DND-41 (cell line): ENCODE data around the gene PI4K2A.

Experiments used
- ATAC-seq: fragments of 200-7000 bp; cut with Tn5 transposase; 3 replicates; pipeline ENCODE4 v1.9.1; 2021; ENCODE audit warnings: low read depth; ENCODE audit not compliant: insufficient read depth
- DNase-seq: peaks from one replicate; pipeline ENCODE4 v3.0.0-alpha.2; 2020
- H2AFZ ChIP-seq: 2 replicates; pipeline ENCODE4 v1.6.0; 2012; ENCODE audit warnings: low read depth, low read length
- H3K27ac ChIP-seq: 2 replicates; pipeline ENCODE4 v1.5.1; 2012; ENCODE audit warnings: low read length, inconsistent platforms
- H3K27me3 ChIP-seq: fragments of 200-600 bp; sonication (generic); 2 replicates; pipeline ENCODE4 v1.6.0; 2012; ENCODE audit warnings: low read length, mild to moderate bottlenecking, inconsistent platforms; ENCODE audit not compliant: insufficient read depth, poor library complexity
- H3K36me3 ChIP-seq: 2 replicates; pipeline ENCODE4 v1.5.1; 2012; ENCODE audit warnings: low read length, inconsistent platforms; ENCODE audit not compliant: insufficient read depth
- H3K4me1 ChIP-seq: 2 replicates; pipeline ENCODE4 v1.5.1; 2012; ENCODE audit warnings: mild to moderate bottlenecking, low read length; ENCODE audit not compliant: insufficient read depth
- H3K4me2 ChIP-seq: 2 replicates; pipeline ENCODE4 v1.6.0; 2012; ENCODE audit warnings: mild to moderate bottlenecking, moderate library complexity, low read length, inconsistent platforms; ENCODE audit not compliant: insufficient read depth
- H3K4me3 ChIP-seq, 2 experiments: fragments of 200-600 bp in 1 of 2; shearing (Covaris generic) in 1 of 2; 2 replicates each; pipeline ENCODE4 v1.5.1; 2012 to 2016; ENCODE audit warnings: inconsistent platforms in 2 of 2, low read length in 2 of 2, mild to moderate bottlenecking in 2 of 2, low read depth in 1 of 2, moderate library complexity in 1 of 2
- H3K79me2 ChIP-seq: 2 replicates; pipeline ENCODE4 v1.6.0; 2012; ENCODE audit warnings: low read length, inconsistent platforms; ENCODE audit not compliant: insufficient read depth
- H3K9ac ChIP-seq: 2 replicates; pipeline ENCODE4 v1.6.0; 2012; ENCODE audit warnings: low read depth, mild to moderate bottlenecking, inconsistent platforms, low read length, moderate library complexity
- H3K9me3 ChIP-seq: 2 replicates; pipeline ENCODE4 v1.5.1; 2012; ENCODE audit warnings: low read length, moderate library complexity, mild to moderate bottlenecking, inconsistent platforms; ENCODE audit not compliant: insufficient read depth, severe bottlenecking
- H4K20me1 ChIP-seq: 2 replicates; pipeline ENCODE4 v1.6.0; 2012; ENCODE audit warnings: low read length; ENCODE audit not compliant: insufficient read depth
- CTCF ChIP-seq: IDR thresholded peaks from 2 replicates; pipeline ENCODE4 v1.5.1; 2012; ENCODE audit warnings: borderline replicate concordance, low read length, moderate library complexity, mild to moderate bottlenecking; ENCODE audit not compliant: poor library complexity, severe bottlenecking; ENCODE audit errors: extremely low read depth
- EZH2 ChIP-seq: IDR thresholded peaks from 3 replicates; pipeline ENCODE4 v1.6.1; 2012; ENCODE audit warnings: borderline replicate concordance, low read depth, mild to moderate bottlenecking, moderate library complexity, low read length, inconsistent platforms; ENCODE audit not compliant: severe bottlenecking

The PI4K2A gene

GRCh38 chr10:97599272-97599619 lies 41.2 kb upstream of the PI4K2A start:
- no peak overlapping the region for H2AFZ ChIP-seq
- TF ChIP-seq EZH2 (no peak), CTCF (no peak)

GRCh38 chr10:97600616-97601015 lies 39.9 kb upstream of the PI4K2A start:
- H3K36me3 ChIP-seq: no peaks in the 10 kb centered on the region
- no peak overlapping the region for H3K27ac ChIP-seq
- TF ChIP-seq CTCF (no peak), EZH2 (no peak)
- H2AFZ ChIP-seq: no peak overlapping the region
- H3K79me2 ChIP-seq: no peaks in the 10 kb centered on the region
- DNase-seq (no peak), ATAC-seq (no peak)
- H3K4me1 ChIP-seq: no peaks in the 10 kb centered on the region
- H3K4me2 ChIP-seq: no peak overlapping the region
- no peak overlapping the region for H3K9ac ChIP-seq
- no peaks in the 10 kb centered on the region for H3K27me3 ChIP-seq
- H3K9me3 ChIP-seq: no peaks in the 10 kb centered on the region
- no peak overlapping the region for H3K4me3 ChIP-seq
- H4K20me1 ChIP-seq: no peaks in the 10 kb centered on the region

More at GRCh38 chr10:97599272-97599619, 41.2 kb upstream of the PI4K2A start:
- no peaks in the 10 kb centered on the region for H3K79me2 ChIP-seq
- H3K9me3 ChIP-seq: no peaks in the 10 kb centered on the region
- no peak overlapping the region for H3K4me2 ChIP-seq
- H3K27ac ChIP-seq: no peak overlapping the region
- H3K9ac ChIP-seq: no peak overlapping the region
- ATAC-seq (no peak), DNase-seq (no peak)
- no peaks in the 10 kb centered on the region for H3K27me3 ChIP-seq
- H3K36me3 ChIP-seq: no peaks in the 10 kb centered on the region
- no peaks in the 10 kb centered on the region for H4K20me1 ChIP-seq
- H3K4me1 ChIP-seq: no peaks in the 10 kb centered on the region
- no peak overlapping the region for H3K4me3 ChIP-seq

GRCh38 chr10:97601268-97602215 lies 38.9 kb upstream of the PI4K2A start:
- no peak for TF ChIP-seq CTCF
- TF ChIP-seq EZH2: no peak
- Histone ChIP-seq H3K27me3 (no peaks in the 10 kb centered on the region), H3K27ac (no peak overlapping the region), H2AFZ (no peak overlapping the region), H3K9ac (no peak overlapping the region), H3K4me3 (no peak overlapping the region), H3K4me1 (no peaks in the 10 kb centered on the region), H3K36me3 (no peaks in the 10 kb centered on the region), H3K79me2 (no peaks in the 10 kb centered on the region), H4K20me1 (no peaks in the 10 kb centered on the region), H3K4me2 (no peak overlapping the region), H3K9me3 (no peaks in the 10 kb centered on the region)
- no peak for DNase-seq
- no peak for ATAC-seq
